GM19467 (cell line): ENCODE measurements around the gene MRPL49.

ENCODE experiments used
- ATAC-seq: cut with Tn5 transposase; IDR thresholded peaks from one replicate; pipeline ENCODE4 v1.9.1; 2021; ENCODE audit warnings: mild to moderate bottlenecking, moderate library complexity; ENCODE audit not compliant: unreplicated experiment

The MRPL49 gene

GRCh38 chr11:65121865-65122696, at the start of gene MRPL49, which contains the start of gene FAU:
MRPL49 (plus strand) TSS chr11:65122321; CDS start chr11:65122347, 26 bp downstream.
FAU (minus strand) TSS chr11:65122134; CDS start chr11:65121813, 321 bp downstream.
- peak; percentile 58 for ATAC-seq

- no peak for ATAC-seq
Observed at GRCh38 chr11:65072631-65072966, 49.5 kb upstream of the MRPL49 start.

DNA sequence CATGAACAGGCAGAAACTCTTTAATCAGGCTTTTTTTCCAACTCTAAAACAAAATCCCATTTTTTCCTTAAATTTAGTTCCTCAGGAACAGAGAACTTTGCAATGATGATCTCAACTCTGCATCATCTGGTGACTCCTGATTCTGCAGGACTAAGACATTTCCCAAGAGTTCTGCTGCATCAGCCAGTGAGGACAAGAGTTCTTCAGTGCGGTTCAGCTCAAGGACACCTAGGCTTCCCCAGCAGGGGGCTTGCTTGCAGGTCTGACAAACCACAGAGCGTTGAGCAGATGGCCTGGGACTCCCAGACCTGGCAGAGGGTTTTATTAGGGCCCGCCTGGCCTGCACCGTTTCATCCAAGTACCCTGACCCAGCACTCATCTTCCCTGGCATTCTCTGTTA, 44.7 kb upstream of the MRPL49 start:
- ATAC-seq, result no peak

DNA sequence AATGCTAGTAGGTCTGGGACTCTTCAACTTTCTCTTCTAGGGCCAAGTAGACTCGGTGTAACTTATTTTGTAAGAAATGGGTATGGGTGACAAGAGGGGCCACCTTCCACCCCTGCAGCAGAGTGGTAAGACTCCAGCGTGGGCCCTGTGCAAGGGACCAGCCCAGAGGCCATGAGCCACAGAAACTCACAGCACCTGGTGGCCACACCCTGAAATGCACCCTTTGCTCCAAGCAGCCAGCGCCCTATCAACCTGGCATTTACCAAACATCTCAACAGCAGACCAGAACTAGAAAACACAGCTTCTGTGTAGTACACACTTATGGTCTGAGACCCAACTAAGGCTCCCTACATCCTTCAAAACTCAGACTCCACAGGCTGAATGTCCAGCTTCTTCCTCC, 44.0 kb upstream of the MRPL49 start:
- no peak for ATAC-seq

- ATAC-seq, result no peak
Observed at GRCh38 chr11:65078786-65079342, 43.3 kb upstream of the MRPL49 start.

GRCh38 chr11:65083134-65083833, 38.8 kb upstream of the MRPL49 start:
- ATAC-seq, result peak; percentile 17

DNA sequence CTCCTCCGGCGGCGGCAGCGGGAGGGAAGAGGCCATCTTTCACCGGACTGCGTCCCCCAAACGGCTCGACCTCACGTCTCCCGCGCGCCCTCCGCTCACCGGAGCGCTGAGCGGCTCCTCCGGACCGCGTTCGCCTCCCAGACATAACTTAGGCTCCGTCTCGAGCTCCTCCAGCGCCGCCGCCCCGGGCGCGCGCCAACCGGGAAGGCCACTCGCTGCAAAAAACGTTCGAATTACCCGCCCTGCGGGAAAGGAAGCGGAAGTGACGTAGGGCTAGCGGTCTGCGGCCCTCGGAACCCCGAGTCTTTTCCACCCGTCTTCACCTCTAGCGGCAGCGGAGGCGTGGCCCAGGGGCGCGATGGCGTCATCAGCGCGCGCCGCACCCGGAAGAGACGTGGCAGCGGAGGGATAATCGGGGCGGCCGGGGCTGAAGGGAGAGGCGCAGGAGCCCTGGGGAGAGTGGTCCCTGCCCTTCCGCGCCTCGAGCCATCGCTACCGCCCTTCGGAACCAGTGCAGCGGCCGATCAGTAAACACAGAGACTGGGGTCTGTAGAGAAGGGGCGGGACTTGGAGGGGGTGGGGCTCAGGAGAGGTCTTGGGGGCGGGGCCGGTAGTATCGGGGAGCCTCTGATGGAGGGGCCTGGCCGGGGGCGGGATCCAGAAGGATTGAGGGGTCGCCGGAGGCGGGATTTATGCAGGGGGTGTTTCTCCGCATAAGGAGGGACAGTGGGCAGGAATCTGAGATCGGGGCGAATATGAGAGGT, 38.1 kb upstream of the MRPL49 start, which contains the start of the genes CDCA5 and ZFPL1:
CDCA5 (minus strand) TSS at position 207 of the 764 bp plus-strand sequence; CDS start at position 145, 62 bp downstream.
ZFPL1 (plus strand) TSS at position 389 of the 764 bp plus-strand sequence. CDS start 477 bp downstream, outside the sequence.
- peak; percentile 65 for ATAC-seq

DNA sequence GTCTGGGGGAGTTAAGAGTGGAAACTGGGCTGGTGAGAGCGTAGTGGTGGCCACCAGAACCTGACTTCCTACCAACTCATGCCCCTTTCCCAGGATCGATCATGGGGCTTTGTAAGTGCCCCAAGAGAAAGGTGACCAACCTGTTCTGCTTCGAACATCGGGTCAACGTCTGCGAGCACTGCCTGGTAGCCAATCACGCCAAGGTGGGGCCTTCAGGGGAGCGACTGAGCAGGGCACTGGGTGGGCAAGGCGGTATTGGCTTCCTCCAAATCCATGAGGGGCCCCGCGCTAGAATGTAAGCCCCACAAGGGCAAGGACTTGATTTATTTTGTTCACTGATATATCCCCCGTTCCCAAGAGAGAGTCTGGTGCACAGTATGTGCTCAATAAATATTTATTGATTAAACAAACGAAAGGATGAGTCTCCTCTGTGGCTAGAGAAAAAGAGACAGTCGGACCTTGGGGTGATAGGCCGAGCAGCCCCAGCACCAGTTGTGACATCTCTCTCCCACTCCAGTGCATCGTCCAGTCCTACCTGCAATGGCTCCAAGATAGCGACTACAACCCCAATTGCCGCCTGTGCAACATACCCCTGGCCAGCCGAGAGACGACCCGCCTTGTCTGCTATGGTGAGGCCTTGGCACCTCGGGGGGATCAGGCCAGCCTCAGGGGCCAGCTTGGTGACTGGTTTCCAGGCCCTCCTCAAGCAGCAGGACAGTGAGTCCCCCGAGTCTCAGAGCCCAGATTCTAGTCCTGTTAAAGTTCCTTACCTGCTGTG, 37.3 kb upstream of the MRPL49 start:
- ATAC-seq, result peak; percentile 1

- no peak for ATAC-seq
Observed at GRCh38 chr11:65085446-65085845, 36.7 kb upstream of the MRPL49 start.

GRCh38 chr11:65086809-65087208, 35.3 kb upstream of the MRPL49 start:
- ATAC-seq, result no peak

- no peak for ATAC-seq
Observed at GRCh38 chr11:65087216-65087615, 34.9 kb upstream of the MRPL49 start.

- no peak for ATAC-seq
Observed at GRCh38 chr11:65087827-65088226, 34.3 kb upstream of the MRPL49 start.

DNA sequence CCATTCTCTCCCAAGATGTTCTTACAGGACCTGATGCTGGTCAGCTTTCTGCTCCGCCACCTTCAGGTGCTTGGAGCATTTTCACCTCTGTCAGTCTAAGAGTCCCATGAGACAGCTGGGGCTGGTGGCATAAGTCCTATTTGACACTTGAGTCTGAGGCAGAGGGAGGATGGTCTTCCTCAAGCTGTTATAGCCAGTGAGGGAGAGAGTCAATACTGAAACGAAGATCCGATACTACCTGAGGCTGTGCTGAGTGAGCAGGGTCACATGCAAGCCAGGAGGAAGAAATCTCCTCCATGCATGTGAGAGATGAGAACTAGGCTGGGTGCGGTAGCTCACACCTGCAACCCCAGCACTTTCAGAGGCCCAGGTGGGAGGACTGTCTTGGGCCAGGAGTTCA, 32.5 kb upstream of the MRPL49 start:
- ATAC-seq, result no peak

DNA sequence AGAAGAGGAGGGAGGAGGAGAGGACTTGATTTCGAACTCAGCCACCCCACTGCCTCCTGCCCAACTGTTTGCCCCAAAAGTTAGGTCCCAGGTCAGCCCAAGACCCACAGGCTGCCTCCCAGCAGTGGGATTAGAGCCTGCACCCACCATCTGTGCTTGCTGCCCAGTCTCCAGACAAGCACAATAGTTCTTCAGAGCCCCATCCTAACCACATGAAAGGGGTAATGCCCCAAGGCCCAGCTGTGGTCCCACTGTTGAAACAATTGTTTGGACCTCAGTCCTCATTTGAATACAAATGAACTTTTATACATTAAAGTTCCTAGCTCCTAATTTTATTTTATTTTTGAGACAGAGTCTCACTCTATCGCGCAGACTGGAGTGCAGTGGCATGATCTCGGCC, 31.5 kb upstream of the MRPL49 start:
- no peak for ATAC-seq

GRCh38 chr11:65095427-65095826, 26.7 kb upstream of the MRPL49 start:
- ATAC-seq, result no peak

- ATAC-seq, result peak; percentile 71
Observed at GRCh38 chr11:65095974-65096806, 25.9 kb upstream of the MRPL49 start, which contains the start of gene VPS51. VPS51 (plus strand) TSS chr11:65096214; CDS start chr11:65096251, 37 bp downstream.

DNA sequence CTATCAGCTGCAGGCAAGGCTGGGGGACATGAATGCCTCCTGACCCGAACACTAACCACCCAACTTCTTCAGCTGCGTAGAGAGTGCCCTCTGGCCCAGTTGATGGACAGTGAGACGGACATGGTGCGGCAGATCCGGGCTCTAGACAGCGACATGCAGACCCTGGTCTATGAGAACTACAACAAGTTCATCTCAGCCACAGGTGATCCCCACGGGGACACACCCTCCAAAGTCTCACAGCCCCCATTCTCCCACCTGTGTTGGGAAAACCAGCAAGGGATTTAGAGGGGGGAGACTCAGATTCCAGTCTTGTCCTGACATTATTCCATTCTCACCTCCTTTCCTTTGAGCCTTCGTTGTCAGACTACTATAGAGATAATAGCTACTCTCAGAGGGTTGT, 25.2 kb upstream of the MRPL49 start:
- ATAC-seq, result no peak

- ATAC-seq, result no peak
Observed at GRCh38 chr11:65100674-65101350, 21.3 kb upstream of the MRPL49 start.
